Measurements from ENCODE around the gene IGFL2. TPM values are rescaled to one million over a fixed set of nuclear protein-coding genes. Genes with fewer than 3 reads are reported as not detected.
A peak's percentile ranks its signal among the peaks of the same experiment; 100 is the strongest.

The IGFL2 gene
- total and polyA plus RNA-seq, 4 donors: 0.36 TPM; not detected in 3

DNA sequence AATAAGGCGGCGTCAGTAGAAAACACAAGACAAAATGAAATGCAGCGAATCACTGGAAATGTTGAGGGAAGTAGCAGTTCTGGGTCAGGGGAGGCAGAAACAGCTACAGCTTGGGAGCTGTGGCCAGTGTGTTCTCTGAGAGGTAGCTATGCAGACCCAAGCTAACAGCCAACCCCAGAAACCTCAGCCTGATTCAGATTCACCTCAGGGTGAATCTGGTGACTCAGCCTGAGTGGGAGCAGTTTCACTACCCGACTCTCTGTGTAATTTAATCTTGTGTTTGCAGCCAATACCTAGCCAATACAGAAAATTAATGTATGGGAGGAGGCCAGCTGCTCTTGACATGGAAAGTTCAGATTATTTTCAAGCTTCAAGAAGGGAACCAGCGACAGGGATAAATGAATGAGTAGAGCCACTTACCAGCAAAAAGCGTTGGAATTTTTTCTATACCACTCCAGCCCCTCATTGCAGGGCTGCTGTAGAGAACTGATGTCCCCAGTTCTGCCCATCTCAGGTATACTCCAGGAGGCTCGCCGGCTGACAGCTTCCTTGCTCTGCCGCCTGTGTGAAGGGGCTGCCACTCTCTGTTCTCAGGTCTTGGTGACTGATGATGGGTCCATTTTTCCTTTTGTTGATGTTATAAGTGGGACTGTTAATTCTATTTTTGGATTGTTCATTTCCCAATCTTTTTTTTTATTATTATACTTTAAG lies 32.5 kb upstream of the IGFL2 start:
- DNase-seq: no peak
- H3K27me3 ChIP-seq (ENCODE audit: control insufficient read depth in 1 of 2, insufficient read depth in 2 of 2, low read length in 1 of 2): no peaks in the 10 kb centered on the region
- peaks cover 6% of the 10 kb centered on the region for H3K9me3 ChIP-seq (ENCODE audit: control insufficient read depth, low read length)
- 68 to 74% methylated on average over 9 of the region's 9 CpGs for WGBS, 2 donors
- no peaks in the 10 kb centered on the region for H3K4me1 ChIP-seq (ENCODE audit: control insufficient read depth in 1 of 2, insufficient read depth in 2 of 2, low read length in 2 of 2)
- H3K27ac ChIP-seq (ENCODE audit: low read depth in 1 of 2, low read length in 2 of 2): no peak overlapping the region
- no peak overlapping the region for H3K4me3 ChIP-seq (ENCODE audit: low read length in 2 of 2)
- no peak for ATAC-seq (ENCODE audit: low FRiP score)
- no peaks in the 10 kb centered on the region for H3K36me3 ChIP-seq (ENCODE audit: control insufficient read depth in 1 of 2, insufficient read depth in 2 of 2, low read length in 1 of 2)
- intact Hi-C loops (cut with DNase I): no loop called here

DNA sequence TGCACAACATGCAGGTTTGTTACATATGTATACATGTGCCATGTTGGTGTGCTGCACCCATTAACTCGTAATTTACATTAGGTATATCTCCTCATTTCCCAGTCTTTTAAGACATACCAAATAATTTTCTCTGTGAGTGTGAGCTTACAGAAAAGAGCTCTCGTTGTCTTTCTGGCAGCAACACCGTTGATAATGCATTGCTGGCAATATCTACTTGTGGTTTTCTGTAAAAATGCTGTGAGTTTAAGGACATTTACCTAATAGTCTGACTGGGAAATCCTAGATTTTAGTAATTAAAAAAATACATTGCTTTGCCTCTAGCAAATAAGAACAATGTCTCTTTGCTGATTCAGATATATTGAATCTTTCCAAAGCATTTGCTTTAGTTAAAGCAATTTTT lies 31.9 kb upstream of the IGFL2 start:
- Histone ChIP-seq H3K27me3 (ENCODE audit: control insufficient read depth in 1 of 2, insufficient read depth in 2 of 2, low read length in 1 of 2) (no peaks in the 10 kb centered on the region), H3K4me1 (ENCODE audit: control insufficient read depth in 1 of 2, insufficient read depth in 2 of 2, low read length in 2 of 2) (no peaks in the 10 kb centered on the region), H3K9me3 (ENCODE audit: control insufficient read depth, low read length) (peaks cover 6% of the 10 kb centered on the region), H3K4me3 (ENCODE audit: low read length in 2 of 2) (no peak overlapping the region), H3K27ac (ENCODE audit: low read depth in 1 of 2, low read length in 2 of 2) (no peak overlapping the region), H3K36me3 (ENCODE audit: control insufficient read depth in 1 of 2, insufficient read depth in 2 of 2, low read length in 1 of 2) (no peaks in the 10 kb centered on the region)
- DNase-seq (no peak), ATAC-seq (ENCODE audit: low FRiP score) (no peak)
- intact Hi-C loops (cut with DNase I): no loop called here
- WGBS, 2 donors: 69 to 71% methylated on average over 3 of the region's 3 CpGs

DNA sequence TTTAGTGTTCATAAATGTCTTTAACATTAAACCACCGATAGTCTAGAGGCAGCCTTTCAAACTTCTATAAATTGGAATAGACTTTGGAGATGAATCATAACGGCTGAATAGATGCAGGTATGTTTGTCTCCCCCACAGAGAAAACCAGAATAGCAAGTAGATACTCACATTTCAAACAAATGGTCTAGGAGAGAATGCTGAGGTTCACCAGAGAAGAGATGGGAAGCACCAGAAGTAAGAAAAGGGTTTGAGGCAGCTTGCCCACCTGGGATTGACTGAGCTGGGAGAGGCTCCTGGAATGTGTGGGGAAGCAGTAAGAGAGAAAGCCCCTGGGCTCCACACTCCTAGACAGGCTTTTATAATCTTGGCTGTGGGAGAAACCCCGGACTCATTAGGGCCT lies 29.9 kb upstream of the IGFL2 start:
- H3K4me3 ChIP-seq (ENCODE audit: low read length in 2 of 2): no peak overlapping the region
- intact Hi-C loops (cut with DNase I): no loop called here
- no peaks in the 10 kb centered on the region for H3K36me3 ChIP-seq (ENCODE audit: control insufficient read depth in 1 of 2, insufficient read depth in 2 of 2, low read length in 1 of 2)
- no peak overlapping the region for H3K27ac ChIP-seq (ENCODE audit: low read depth in 1 of 2, low read length in 2 of 2)
- H3K27me3 ChIP-seq (ENCODE audit: control insufficient read depth in 1 of 2, insufficient read depth in 2 of 2, low read length in 1 of 2): no peaks in the 10 kb centered on the region
- no peaks in the 10 kb centered on the region for H3K4me1 ChIP-seq (ENCODE audit: control insufficient read depth in 1 of 2, insufficient read depth in 2 of 2, low read length in 2 of 2)
- WGBS, 2 donors: 81 to 84% methylated on average over 3 of the region's 3 CpGs
- ATAC-seq (ENCODE audit: low FRiP score) (no peak), DNase-seq (no peak)
- H3K9me3 ChIP-seq (ENCODE audit: control insufficient read depth, low read length): peaks cover 6% of the 10 kb centered on the region

DNA sequence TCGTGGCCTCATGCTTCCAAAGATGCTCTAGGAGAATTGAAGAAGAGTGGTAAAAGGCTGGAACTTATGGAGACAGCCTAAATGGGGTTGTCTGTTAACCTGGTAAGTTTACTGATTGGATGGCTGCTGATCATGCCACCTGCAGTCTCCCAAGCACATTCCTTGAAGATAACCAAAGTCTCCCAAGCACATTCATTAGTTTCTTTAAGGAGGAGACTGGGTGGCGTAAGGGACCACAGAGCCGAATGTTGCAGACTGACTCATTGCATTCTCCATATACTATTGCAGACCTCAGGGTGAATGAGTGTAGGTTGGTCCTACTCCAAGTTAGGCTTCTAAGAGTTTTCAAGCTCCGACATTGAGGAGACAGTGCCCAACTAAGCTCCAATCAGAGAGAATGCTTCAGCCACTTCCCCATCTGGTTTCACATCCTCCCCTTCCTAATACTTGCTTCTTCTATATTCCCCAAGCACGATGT lies 23.4 kb upstream of the IGFL2 start, which contains the start of gene IGFL3:
TSS of gene IGFL3 (minus strand) at position 51 of the 478 bp plus-strand sequence. CDS start at position 12, 39 bp downstream.
- Histone ChIP-seq H3K4me3 (ENCODE audit: low read length in 2 of 2) (no peak within 1 kb of the TSS), H3K9me3 (ENCODE audit: control insufficient read depth, low read length) (peaks cover 2% of the 10 kb centered on the region), H3K4me1 (ENCODE audit: control insufficient read depth in 1 of 2, insufficient read depth in 2 of 2, low read length in 2 of 2) (no peaks in the 10 kb centered on the region), H3K27me3 (ENCODE audit: control insufficient read depth in 1 of 2, insufficient read depth in 2 of 2, low read length in 1 of 2) (no peaks in the 10 kb centered on the region), H3K27ac (ENCODE audit: low read depth in 1 of 2, low read length in 2 of 2) (no peak within 1 kb of the TSS), H3K36me3 (ENCODE audit: control insufficient read depth in 1 of 2, insufficient read depth in 2 of 2, low read length in 1 of 2) (no peaks in the 10 kb centered on the region)
- ATAC-seq (ENCODE audit: low FRiP score) (no peak), DNase-seq (no peak)
- intact Hi-C loops (cut with DNase I): no loop called here
- WGBS, 2 donors: 85 to 86% methylated on average over 5 of the region's 5 CpGs

DNA sequence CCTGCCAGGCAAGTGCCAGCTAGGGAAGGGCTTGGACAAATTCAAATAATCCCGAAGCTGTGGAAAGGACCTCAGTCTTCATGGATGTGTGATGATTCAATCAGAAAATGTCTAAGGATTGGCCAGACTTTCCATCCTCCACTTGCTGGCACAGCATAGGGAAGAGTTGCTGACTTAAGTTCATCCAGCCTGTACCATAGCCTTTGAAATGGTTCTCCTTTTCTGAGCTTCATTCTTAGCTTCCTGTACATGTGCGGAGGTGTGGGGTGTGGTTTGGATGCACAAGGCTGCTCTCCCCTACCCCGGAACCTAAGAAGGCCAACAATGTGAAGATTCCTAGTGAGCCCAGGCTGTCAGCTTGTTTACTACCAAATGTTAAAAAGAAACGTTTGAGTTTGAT lies 22.6 kb upstream of the IGFL2 start:
- H3K27ac ChIP-seq (ENCODE audit: low read depth in 1 of 2, low read length in 2 of 2): no peak overlapping the region
- no peak overlapping the region for H3K4me3 ChIP-seq (ENCODE audit: low read length in 2 of 2)
- no peaks in the 10 kb centered on the region for H3K4me1 ChIP-seq (ENCODE audit: control insufficient read depth in 1 of 2, insufficient read depth in 2 of 2, low read length in 2 of 2)
- intact Hi-C loops (cut with DNase I): no loop called here
- DNase-seq (no peak), ATAC-seq (ENCODE audit: low FRiP score) (no peak)
- no peaks in the 10 kb centered on the region for H3K36me3 ChIP-seq (ENCODE audit: control insufficient read depth in 1 of 2, insufficient read depth in 2 of 2, low read length in 1 of 2)
- H3K27me3 ChIP-seq (ENCODE audit: control insufficient read depth in 1 of 2, insufficient read depth in 2 of 2, low read length in 1 of 2): no peaks in the 10 kb centered on the region
- 76 to 81% methylated on average over 4 of the region's 4 CpGs for WGBS, 2 donors
- no peaks in the 10 kb centered on the region for H3K9me3 ChIP-seq (ENCODE audit: control insufficient read depth, low read length)

DNA sequence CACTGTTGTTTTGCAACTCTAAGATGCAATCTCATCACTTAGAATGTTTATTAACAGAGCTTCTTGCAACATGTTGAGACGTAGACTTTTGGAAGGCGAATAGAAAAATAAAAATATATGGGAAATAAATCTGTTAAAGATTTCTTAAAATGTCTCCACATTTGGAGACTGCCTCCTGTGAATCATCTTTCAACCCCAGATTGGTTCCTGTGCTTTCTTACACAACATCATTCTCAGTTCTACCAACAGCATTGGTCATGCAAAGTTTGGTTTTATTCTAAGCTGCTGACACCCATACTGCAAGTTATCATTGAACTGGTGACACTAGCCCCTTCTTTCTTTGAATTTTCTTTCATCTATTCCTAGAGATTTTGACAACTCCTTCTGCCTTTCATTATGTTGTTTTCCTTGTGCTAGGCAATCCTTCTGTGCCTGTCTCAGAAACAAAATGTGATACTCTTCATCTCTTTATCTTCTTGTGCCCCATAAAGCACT lies 21.9 kb upstream of the IGFL2 start:
- ATAC-seq (ENCODE audit: low FRiP score) (no peak), DNase-seq (no peak)
- H3K36me3 ChIP-seq (ENCODE audit: control insufficient read depth in 1 of 2, insufficient read depth in 2 of 2, low read length in 1 of 2): no peaks in the 10 kb centered on the region
- no peak overlapping the region for H3K4me3 ChIP-seq (ENCODE audit: low read length in 2 of 2)
- H3K9me3 ChIP-seq (ENCODE audit: control insufficient read depth, low read length): no peaks in the 10 kb centered on the region
- H3K4me1 ChIP-seq (ENCODE audit: control insufficient read depth in 1 of 2, insufficient read depth in 2 of 2, low read length in 2 of 2): no peaks in the 10 kb centered on the region
- no peaks in the 10 kb centered on the region for H3K27me3 ChIP-seq (ENCODE audit: control insufficient read depth in 1 of 2, insufficient read depth in 2 of 2, low read length in 1 of 2)
- H3K27ac ChIP-seq (ENCODE audit: low read depth in 1 of 2, low read length in 2 of 2): no peak overlapping the region
- WGBS, 2 donors: 44 to 70% methylated on average over 2 of the region's 2 CpGs
- intact Hi-C loops (cut with DNase I): no loop called here

DNA sequence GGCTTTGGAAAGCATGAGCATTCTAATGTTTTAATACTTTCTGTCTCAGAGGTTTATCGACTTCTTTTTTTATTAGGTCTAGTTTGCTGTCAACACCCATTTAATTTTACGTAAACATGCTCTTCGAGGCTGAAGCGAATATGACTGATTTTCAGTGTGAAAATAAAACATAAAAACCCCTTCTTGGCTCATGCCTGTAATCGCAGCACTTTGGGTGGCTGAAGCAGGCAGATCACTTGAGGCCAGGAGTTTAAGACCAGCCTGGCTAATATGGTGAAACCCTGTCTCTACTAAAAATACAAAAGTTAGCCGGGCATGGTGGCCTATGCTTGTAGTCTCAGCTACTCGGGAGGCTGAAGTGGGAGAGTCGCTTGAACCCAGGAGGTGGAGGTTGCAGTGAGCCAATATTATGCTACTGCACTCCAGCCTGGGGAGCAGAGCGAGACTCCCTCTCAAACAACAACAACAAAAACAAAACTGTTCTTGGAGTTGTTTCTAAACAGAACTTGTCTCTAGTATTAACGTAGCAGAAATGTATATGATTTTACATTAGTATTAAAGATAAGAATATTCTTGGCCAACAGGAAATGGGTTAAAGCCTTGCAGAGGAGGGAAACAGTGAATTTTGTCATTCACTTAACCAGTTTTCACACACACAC lies 16.4 kb upstream of the IGFL2 start:
- H3K27me3 ChIP-seq (ENCODE audit: control insufficient read depth in 1 of 2, insufficient read depth in 2 of 2, low read length in 1 of 2): no peaks in the 10 kb centered on the region
- H3K36me3 ChIP-seq (ENCODE audit: control insufficient read depth in 1 of 2, insufficient read depth in 2 of 2, low read length in 1 of 2): no peaks in the 10 kb centered on the region
- H3K4me3 ChIP-seq (ENCODE audit: low read length in 2 of 2): no peak overlapping the region
- no peak overlapping the region for H3K27ac ChIP-seq (ENCODE audit: low read depth in 1 of 2, low read length in 2 of 2)
- no peak for DNase-seq
- no peaks in the 10 kb centered on the region for H3K9me3 ChIP-seq (ENCODE audit: control insufficient read depth, low read length)
- 62 to 74% methylated on average over 10 of the region's 10 CpGs for WGBS, 2 donors
- intact Hi-C loops (cut with DNase I): no loop called here
- H3K4me1 ChIP-seq (ENCODE audit: control insufficient read depth in 1 of 2, insufficient read depth in 2 of 2, low read length in 2 of 2): no peaks in the 10 kb centered on the region
- ATAC-seq (ENCODE audit: low FRiP score): no peak

DNA sequence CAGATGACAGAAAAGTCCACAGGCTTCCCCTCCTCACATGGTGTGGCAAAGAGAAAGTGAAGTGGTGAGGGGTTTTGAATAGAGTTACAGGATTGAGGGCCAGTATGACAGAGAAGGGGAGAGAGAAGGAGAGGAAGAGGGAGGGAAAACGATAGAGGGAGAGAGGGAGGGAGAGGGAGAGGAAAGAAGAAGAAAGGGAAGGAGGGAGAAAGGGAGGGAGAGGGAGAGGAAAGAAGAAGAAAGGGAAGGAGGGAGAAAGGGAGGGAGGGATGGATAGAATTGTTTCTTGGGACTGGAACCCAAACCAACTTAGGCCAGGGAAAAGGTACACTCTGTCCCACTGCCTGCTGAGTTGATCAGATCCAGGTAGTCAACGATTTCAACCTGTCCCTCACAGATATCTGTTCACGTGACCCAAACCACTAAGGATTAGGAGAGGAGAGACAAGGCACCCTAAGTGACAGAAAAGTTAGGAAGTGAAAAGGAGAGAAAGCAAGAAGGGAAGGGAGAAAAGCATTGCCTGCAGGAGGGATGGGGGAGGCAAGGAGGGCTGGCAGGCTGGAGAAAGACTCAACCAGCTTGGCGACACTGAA lies 15.4 kb upstream of the IGFL2 start:
- intact Hi-C loops (cut with DNase I): no loop called here
- ATAC-seq (ENCODE audit: low FRiP score) (no peak), DNase-seq (no peak)
- Histone ChIP-seq H3K36me3 (ENCODE audit: control insufficient read depth in 1 of 2, insufficient read depth in 2 of 2, low read length in 1 of 2) (no peaks in the 10 kb centered on the region), H3K27me3 (ENCODE audit: control insufficient read depth in 1 of 2, insufficient read depth in 2 of 2, low read length in 1 of 2) (no peaks in the 10 kb centered on the region), H3K4me3 (ENCODE audit: low read length in 2 of 2) (no peak overlapping the region), H3K4me1 (ENCODE audit: control insufficient read depth in 1 of 2, insufficient read depth in 2 of 2, low read length in 2 of 2) (no peaks in the 10 kb centered on the region), H3K9me3 (ENCODE audit: control insufficient read depth, low read length) (no peaks in the 10 kb centered on the region), H3K27ac (ENCODE audit: low read depth in 1 of 2, low read length in 2 of 2) (peak overlapping the region in 1 of 2 donors; percentile 58)
- whole genome bisulfite sequencing, 2 donors: 86 to 90% methylated on average over 4 of the region's 4 CpGs
